ENCODE data around the gene SLC25A25. TPM values are rescaled to one million over a fixed set of nuclear protein-coding genes. Genes with fewer than 3 reads are reported as not detected.
A peak's percentile ranks its signal among the peaks of the same experiment; 100 is the strongest.

The SLC25A25 gene
- total and polyA plus RNA-seq, 10 of the 15 experiments (the other 5 are each of a cell fraction or from before 2014, with no cell fraction given): 0.04 to 17.1 (median 12.4) TPM; not detected in 1

DNA sequence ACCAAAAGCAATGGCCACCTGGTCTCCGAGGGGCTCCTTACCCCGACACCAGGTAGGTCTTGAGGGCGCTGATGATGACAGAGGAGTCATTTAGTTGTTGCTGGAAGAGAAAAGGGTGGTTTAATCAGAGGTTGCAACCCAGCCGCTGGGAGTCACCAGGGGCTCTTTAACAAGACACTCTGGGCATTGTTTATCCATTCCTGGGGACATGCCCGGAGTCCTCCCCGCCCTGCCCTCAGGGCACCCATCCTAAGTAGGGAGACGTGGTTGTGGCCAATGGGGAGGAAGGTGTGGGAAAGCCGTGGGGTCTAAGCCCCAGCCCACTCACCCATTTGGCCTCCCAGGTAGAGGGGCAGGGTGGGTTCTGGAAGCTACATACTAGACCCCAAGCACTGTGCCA is 56.4 kb downstream of the SLC25A25 start:
- in situ Hi-C loops (cut with MboI): no loop called here
- intact Hi-C loops (cut with micrococcal nuclease; ENCODE audit: unreplicated experiment): no loop called here
- DNase-seq (ENCODE audit: low read depth, low spot score) (no peak), FAIRE-seq (no peak), ATAC-seq (no peak)
- H3K4me2 ChIP-seq (ENCODE audit: control insufficient read depth, insufficient read depth): no peak overlapping the region
- peaks cover 32% of the 10 kb centered on the region for H3K79me2 ChIP-seq (ENCODE audit: control insufficient read depth, insufficient read depth, low read length)
- no peaks in the 10 kb centered on the region for H4K20me1 ChIP-seq (ENCODE audit: control insufficient read depth, insufficient read depth)
- no peak overlapping the region for H3K27ac ChIP-seq (ENCODE audit: control insufficient read depth, insufficient read depth)
- no peak overlapping the region for H2AFZ ChIP-seq (ENCODE audit: control insufficient read depth, low read depth, low read length)
- H3K9me3 ChIP-seq (replicated peaks; ENCODE audit: control insufficient read depth, insufficient read depth, low read length): no peaks in the 10 kb centered on the region
- 82% methylated on average over 8 of the region's 8 CpGs for WGBS (ENCODE audit: insufficient coverage, insufficient replicate concordance, low lambda C conversion rate, missing lambda C conversion rate)
- ChIA-PET CTCF (interaction anchor here (0.7 to 7.4 kb wide), 28 partner anchors 9 to 563 kb away, joined by 3 to 84 read pairs (median 4); partner anchors contain the start of genes CIZ1, NAIF1 and SLC25A25), SMC1A (ENCODE audit: uncharacterized antibody, unreplicated experiment) (interaction anchor here (0.9 to 2.6 kb wide), 6 partner anchors 9 to 182 kb away, joined by 3 to 9 read pairs (median 4); no protein-coding TSS in a partner anchor), RAD21 (ENCODE audit: unreplicated experiment) (interaction anchor here (0.8 to 2.7 kb wide), 8 partner anchors 9 to 295 kb away, joined by 3 to 11 read pairs (median 4); partner anchors contain the start of gene DNM1), POLR2A (interaction anchor here (0.6 to 1.7 kb wide), 9 partner anchors 8 to 246 kb away, joined by 3 to 9 read pairs (median 4); partner anchors contain the start of gene URM1)
- peak overlapping the region; percentile 3; the same call in 1 of the 2 replicates for H3K9ac ChIP-seq (ENCODE audit: control insufficient read depth, insufficient read depth, low read length)
- H3K27me3 ChIP-seq (replicated peaks in 1 of 2; ENCODE audit: control insufficient read depth in 2 of 2, insufficient read depth in 2 of 2, low read length in 1 of 2): no peaks in the 10 kb centered on the region
- BruUV-seq (replicated peaks): no TSS peak
- no peak for TF ChIP-seq POLR2AphosphoS2 (IDR thresholded peaks at IDR 0.05; ENCODE audit: low read depth, low read length)
- peaks cover 8 to 22% of the 10 kb centered on the region in 2 experiments; a peak in 3 of 4 replicates for H3K36me3 ChIP-seq (ENCODE audit: control insufficient read depth in 2 of 2, insufficient read depth in 2 of 2, low read length in 1 of 2)
- H3K4me1 ChIP-seq (ENCODE audit: control insufficient read depth, insufficient read depth, low read length): peaks cover 14% of the 10 kb centered on the region; the same call in 1 of the 2 replicates
- no peak overlapping the region for H3K4me3 ChIP-seq

DNA sequence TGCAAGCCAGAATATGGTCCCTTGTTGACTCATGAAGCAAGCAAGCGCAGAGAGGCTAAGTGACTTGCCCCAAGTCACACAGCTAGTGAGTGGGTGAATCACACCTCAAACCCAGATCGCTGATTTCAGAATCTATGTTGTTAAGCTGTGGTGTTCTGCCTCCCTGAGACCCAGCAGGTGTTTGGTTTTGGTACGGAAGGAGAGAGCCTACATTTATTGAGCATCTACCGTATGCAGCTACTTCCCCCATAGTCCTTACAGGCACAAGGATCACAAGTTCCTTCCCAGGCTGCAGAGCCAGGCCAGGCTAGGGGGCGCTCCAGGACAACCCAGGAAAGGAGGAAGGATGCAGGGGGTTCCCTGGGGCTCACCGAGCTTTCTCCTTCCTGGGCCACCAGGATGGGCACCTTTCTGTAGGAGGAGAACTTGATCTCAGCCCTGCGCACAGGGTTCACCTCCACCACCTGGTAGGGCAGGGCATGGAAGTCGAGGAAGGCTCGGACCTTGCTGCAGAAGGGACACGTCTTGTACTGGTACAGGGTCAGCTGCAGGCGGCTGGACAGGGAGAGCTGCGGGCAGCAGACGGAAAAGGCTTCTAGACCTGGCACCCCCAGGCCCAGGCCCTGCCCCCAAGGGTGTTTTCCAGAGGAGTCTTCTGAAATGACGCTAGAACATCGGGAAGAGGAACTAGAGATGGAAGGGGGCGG is 57.0 kb downstream of the SLC25A25 start:
- DNase-seq (ENCODE audit: low read depth, low spot score) (peak; percentile 35), FAIRE-seq (peak; percentile 82), ATAC-seq (peak; percentile 3)
- Histone ChIP-seq H3K27ac (ENCODE audit: control insufficient read depth, insufficient read depth) (peak overlapping the region; percentile 99), H2AFZ (ENCODE audit: control insufficient read depth, low read depth, low read length) (no peak overlapping the region), H3K9ac (ENCODE audit: control insufficient read depth, insufficient read depth, low read length) (peak overlapping the region; percentile 98; the same call in 1 of the 2 replicates), H3K9me3 (replicated peaks; ENCODE audit: control insufficient read depth, insufficient read depth, low read length) (no peaks in the 10 kb centered on the region), H3K4me2 (ENCODE audit: control insufficient read depth, insufficient read depth) (peak overlapping the region; percentile 97), H4K20me1 (ENCODE audit: control insufficient read depth, insufficient read depth) (no peaks in the 10 kb centered on the region), H3K79me2 (ENCODE audit: control insufficient read depth, insufficient read depth, low read length) (peaks cover 32% of the 10 kb centered on the region), H3K36me3 (ENCODE audit: control insufficient read depth in 2 of 2, insufficient read depth in 2 of 2, low read length in 1 of 2) (peaks cover 8 to 22% of the 10 kb centered on the region in 2 experiments; a peak in 3 of 4 replicates), H3K4me3 (peak overlapping the region; percentile 88; the same call in 1 of the 2 replicates), H3K27me3 (replicated peaks in 1 of 2; ENCODE audit: control insufficient read depth in 2 of 2, insufficient read depth in 2 of 2, low read length in 1 of 2) (no peaks in the 10 kb centered on the region), H3K4me1 (ENCODE audit: control insufficient read depth, insufficient read depth, low read length) (peaks cover 14% of the 10 kb centered on the region; the same call in 1 of the 2 replicates)
- POLR2A ChIA-PET: interaction anchor here (0.6 to 1.7 kb wide), 8 partner anchors 9 to 246 kb away, joined by 3 to 9 read pairs (median 4); partner anchors contain the start of gene URM1
- RAD21 ChIA-PET (ENCODE audit: unreplicated experiment): interaction anchor here (0.8 to 2.7 kb wide), 9 partner anchors 9 to 295 kb away, joined by 3 to 11 read pairs (median 5); partner anchors contain the start of gene DNM1
- BruUV-seq (replicated peaks): no TSS peak
- SMC1A ChIA-PET (ENCODE audit: uncharacterized antibody, unreplicated experiment): interaction anchor here (0.7 to 2.6 kb wide), 9 partner anchors 9 to 183 kb away, joined by 3 to 9 read pairs (median 4); no protein-coding TSS in a partner anchor
- WGBS (ENCODE audit: insufficient coverage, insufficient replicate concordance, low lambda C conversion rate, missing lambda C conversion rate): 33% methylated on average over 16 of the region's 16 CpGs
- CTCF ChIA-PET: interaction anchor here (0.6 to 7.4 kb wide), 35 partner anchors 9 to 562 kb away, joined by 3 to 84 read pairs (median 4); partner anchors contain the start of genes CDK9, CIZ1, NAIF1 and SLC25A25
- intact Hi-C loops (cut with micrococcal nuclease; ENCODE audit: unreplicated experiment) (loop anchor here (5.0 kb wide), 2 partner anchors 217 to 338 kb away; partner anchors contain the start of genes CDK9 and SLC27A4), in situ Hi-C loops (cut with MboI) (no loop called here)
- TF ChIP-seq USF1 (IDR thresholded peaks at IDR 0.05; ENCODE audit: borderline replicate concordance, extremely low read length, insufficient read depth, low read depth, low read length) (no peak), SIN3A (IDR thresholded peaks at IDR 0.05; ENCODE audit: low read depth, low read length) (peak; percentile 57; the same call in 1 of the 2 replicates), RB1 (IDR thresholded peaks at IDR 0.05; ENCODE audit: borderline replicate concordance) (peak; percentile 26; the same call in 1 of the 2 replicates), TAF1 (IDR thresholded peaks at IDR 0.05; ENCODE audit: borderline replicate concordance, low read depth, low read length) (no peak), IKZF2 (IDR thresholded peaks at IDR 0.05) (peak; percentile 48 to 61; a peak in 3 of 4 replicates), ZNF217 (IDR thresholded peaks at IDR 0.05) (peak; percentile 39; the same call in 1 of the 2 replicates), ZZZ3 (IDR thresholded peaks at IDR 0.05; ENCODE audit: control insufficient read depth, insufficient read length, low read depth) (no peak), CBFB (IDR thresholded peaks at IDR 0.05; ENCODE audit: low read depth) (no peak), MTA2 (IDR thresholded peaks at IDR 0.05; ENCODE audit: low read depth) (no peak), RCOR1 (conservative IDR thresholded peaks at IDR 0.05; ENCODE audit: low read depth, low read length) (no peak), NFIC (IDR thresholded peaks at IDR 0.05; ENCODE audit: low read depth, low read length) (no peak)
- TF ChIP-seq, protein P1, sequence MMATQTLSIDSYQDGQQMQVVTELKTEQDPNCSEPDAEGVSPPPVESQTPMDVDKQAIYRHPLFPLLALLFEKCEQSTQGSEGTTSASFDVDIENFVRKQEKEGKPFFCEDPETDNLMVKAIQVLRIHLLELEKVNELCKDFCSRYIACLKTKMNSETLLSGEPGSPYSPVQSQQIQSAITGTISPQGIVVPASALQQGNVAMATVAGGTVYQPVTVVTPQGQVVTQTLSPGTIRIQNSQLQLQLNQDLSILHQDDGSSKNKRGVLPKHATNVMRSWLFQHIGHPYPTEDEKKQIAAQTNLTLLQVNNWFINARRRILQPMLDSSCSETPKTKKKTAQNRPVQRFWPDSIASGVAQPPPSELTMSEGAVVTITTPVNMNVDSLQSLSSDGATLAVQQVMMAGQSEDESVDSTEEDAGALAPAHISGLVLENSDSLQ (IDR thresholded peaks at IDR 0.05): no peak

All from GM12878 (cell line).